GM19035 (cell line): ENCODE measurements around the gene MISP.

Experiments
- ATAC-seq: cut with Tn5 transposase; IDR thresholded peaks from one replicate; pipeline ENCODE4 v1.9.1; 2021; ENCODE audit not compliant: unreplicated experiment

MISP gene

DNA sequence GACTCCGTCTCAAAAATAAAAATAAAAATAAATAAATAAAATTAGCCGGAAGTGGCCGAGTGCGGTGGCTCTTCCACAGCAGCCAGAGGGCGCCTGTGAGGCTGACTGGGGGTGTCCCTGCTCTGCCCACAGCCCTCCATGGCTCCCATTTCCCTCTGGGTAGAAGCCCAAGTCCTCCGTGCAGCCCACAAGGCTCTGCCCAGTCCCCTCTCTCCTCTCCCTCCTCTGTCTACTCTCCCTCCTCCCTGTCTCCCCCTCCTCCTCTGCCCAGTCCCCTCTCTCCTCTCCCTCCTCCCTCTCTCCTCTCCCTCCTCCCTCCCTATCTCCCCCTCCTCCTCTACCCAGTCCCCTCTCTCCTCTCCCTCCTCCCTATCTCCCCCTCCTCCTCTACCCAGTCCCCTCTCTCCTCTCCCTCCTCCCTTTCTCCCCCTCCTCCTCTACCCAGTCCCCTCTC, 20.4 kb downstream of the MISP start:
- no peak for ATAC-seq

DNA sequence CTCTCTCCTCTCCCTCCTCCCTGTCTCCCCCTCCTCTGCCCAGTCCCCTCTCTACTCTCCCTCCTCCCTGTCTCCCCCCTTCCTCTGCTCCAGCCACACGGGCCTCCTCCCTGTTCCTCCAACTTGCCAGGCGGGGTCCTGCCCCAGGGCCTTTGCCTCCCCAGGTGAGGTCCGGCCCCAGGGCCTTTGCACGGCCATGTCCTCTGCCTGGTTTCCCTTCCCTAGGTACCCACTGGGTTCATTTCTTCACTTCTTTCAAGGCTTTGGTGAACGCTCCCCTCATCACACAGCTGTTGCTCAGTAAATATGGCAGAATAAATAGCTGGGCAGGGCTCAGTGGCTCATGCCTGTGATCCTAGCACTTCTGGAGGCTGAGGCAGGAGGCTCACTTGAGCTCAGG, 21.2 kb downstream of the MISP start:
- ATAC-seq = no peak

DNA sequence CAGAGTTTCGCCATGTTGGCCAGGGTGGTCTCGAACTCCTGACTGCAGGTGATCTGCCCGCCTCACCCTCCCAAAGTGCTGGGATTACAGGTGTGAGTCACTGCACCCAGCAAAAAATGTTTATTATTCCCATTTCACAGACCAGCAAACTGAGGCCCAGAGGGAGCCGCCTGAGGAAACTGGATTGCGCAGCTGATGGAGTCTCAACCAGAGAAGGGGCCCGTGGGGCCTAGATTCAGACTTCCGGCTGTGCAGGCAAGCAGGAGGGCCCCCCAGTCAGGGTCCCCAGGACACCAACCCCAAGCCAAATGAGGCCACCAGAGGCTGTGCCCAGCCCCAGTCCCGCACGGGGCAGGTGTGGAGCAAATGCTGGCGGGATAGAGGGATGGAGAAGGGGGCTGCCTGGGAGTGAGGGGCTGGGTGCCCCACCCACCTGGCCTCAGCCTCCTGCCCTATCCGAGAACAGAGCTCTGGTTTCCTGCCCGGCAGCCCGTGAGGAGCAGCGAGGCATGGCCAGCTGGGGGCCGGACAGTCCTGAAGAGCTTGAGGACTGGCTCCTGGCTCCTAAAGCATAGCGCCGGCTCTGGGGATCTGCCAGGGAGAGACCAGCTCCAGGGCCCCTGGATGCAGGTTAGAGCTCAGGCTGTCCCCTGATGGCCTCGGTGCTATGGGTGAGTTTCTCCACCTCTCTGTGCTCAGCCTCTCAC, 22.0 kb downstream of the MISP start:
- ATAC-seq = no peak

DNA sequence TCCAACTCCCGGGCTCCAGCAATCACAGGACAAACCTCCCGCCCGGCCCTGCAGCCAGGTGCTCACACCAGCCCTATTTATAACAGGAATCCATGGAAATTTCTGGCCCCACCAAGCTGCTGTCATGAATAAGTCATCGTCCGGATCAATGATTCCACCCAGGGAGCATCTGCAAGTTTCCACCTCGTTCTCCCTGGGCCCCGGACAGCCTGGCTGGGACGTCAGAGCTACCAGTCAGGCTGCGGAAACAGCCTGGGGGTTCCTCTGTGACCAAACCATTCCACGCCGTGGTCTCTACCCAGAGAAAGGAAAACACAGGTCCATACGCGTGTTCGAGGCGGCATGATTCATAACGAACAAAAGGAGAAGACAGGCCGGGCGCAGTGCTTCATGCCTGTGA, 25.6 kb downstream of the MISP start:
- no peak for ATAC-seq

DNA sequence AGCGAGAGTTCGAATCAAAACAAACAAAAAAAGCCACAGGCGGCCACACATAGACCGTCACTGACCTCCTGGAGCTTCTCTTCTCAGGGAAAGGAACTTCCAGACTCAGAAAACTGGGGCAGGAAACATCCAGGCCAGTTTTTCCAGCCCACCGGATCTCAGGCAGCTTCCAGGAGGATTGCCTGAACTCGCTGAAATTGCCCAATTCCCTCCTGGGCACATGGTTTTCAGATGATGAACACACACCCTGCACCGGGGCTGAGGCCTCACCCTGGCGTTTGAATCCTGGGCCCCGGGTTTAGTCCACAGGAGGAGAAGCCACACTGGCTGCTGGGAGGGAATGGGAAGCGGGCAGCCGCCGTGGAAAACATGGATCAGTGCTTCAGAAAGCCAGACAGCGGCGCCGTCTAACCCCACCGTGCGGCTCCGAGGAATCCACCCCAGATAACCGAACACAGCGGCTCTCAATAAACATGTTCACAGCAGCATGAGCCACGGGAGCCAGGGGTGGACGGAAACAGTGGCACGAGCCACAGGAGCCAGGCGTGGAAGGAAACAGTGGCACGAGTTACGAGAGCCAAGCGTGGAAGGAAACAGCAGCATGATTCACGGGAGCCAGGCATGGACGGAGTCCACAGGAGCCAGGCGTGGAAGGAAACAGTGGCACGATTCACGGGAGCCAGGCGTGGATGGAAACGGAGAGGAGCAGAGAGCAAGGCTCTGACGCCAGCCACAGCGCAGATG, 28.2 kb downstream of the MISP start:
- no peak for ATAC-seq

DNA sequence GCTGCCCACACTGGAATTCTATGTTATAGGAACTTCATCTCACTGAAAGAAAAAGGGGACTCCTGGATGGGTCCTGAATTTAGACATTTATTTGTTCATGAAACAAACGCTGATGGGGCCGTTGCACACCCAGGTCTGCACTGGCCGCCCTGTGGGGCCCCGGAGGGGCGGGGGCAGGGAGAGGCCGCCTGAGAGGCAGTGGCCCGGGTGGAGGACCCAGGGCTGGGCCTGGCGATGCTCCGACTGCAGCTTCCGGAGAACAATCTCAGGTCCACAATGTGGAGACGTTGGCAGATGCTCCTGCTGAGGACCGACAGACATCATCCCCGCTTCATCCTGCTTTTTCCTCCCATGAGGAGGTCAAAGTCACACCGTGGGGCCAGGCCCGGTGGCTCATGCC, 30.0 kb downstream of the MISP start:
- ATAC-seq = no peak

DNA sequence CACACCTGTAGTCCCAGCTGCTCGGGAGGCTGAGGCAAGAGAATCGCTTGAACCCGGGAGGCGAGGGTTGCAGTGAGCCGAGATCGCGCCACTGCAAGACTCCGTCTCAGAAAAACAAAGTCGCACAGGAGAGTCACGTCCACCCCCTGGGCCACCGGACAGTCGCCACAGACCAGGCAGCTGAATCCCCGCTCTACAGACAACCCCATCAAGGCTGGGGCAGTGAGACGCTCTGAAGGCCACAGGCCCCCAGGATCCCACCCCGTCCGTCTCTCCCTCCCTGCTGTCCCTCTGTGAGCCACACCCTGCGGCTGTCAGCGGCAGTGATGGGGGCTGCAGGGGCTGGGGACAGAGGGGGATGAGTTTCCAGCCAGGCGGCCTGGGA, 30.9 kb downstream of the MISP start:
- no peak for ATAC-seq

DNA sequence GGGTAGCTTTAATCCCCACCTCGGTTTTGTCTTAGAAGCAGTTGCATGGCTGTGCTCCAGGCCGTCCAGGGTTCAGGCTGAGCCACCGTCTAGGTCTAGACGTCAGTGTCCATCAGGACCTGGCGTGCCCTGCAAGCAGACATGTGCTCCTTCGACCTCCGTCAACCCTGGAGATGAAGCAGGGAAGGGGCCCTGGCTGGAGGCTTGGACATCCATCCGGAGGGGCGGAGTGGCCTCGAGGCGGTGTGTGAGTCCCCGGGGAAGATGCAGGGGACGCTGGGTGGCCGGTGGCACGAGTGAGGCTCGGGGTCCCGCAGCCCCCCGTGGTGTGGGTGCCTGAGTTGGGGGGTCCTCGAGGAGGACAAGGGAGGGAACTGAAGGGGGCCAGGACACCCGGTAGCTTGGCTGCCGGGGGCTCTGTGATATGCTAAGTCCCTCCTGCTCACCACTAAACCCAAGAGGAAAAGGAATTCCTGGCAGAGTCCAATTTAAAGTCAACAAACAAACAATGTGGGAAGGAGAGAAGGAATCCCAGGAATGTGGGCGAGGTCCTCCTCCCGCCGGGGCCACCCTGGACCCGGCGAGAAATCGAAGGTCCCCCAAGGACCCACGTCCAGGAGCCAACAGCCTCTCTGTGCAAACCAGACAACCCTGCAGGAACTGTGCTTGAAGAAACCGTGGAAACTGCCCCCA, 31.4 kb downstream of the MISP start:
- ATAC-seq = no peak

DNA sequence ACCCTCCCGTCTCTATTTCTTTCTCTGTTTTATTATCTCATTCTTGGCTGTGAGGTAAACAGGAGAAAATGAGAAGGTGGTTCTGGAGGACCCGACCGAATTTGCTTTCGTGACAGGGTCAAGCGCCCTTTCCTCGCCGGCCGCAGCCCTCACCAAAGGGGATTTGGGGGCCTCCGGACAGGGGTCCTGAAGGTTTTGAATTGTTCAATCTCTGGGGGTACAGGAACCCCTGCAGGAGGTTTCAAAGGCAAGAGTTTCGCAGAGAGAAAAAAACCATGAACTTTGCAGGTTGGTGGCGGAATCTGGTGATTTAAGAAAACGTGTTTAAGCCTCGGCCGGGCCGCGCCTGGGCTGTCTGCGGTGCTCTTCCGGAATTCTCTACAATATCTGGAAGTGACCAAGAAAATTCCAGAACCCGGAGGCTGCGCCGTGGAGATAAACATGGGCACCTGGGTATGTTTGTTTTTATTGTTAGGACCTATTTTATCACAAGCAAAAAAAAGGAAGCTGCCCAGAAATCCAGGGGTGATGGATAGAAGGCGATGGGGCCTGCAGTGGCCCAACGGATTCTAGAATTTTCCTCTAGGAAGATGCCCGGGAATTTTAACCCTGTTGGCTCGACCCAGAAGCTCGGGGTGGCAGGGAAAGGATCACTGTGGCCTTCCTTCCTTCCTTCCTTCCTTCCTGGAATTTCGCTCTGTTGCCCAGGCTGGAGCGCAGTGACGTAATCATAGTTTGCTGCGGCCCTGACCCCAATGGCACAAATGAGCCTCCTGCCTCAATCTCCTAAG, 32.2 kb downstream of the MISP start:
- no peak for ATAC-seq

DNA sequence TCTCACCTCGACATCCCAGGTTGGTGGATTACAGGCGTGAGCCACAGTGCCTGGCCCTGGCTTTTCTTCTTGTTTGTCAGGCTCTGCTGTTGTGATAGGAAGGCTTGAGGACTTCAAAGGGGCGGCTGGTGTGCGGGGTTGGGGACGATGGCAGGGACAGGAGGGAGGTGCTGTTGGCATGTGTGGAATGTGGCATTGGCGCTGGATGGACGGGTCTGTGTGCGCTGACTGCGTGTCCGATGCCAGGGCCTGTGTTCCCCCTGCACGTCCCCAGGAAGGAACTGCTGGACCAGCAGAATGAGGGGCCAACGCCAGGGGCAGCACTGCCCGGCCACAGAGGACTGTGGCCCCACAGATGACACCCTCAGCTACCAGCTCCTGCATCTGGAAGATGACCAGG, 33.6 kb downstream of the MISP start:
- no peak for ATAC-seq

DNA sequence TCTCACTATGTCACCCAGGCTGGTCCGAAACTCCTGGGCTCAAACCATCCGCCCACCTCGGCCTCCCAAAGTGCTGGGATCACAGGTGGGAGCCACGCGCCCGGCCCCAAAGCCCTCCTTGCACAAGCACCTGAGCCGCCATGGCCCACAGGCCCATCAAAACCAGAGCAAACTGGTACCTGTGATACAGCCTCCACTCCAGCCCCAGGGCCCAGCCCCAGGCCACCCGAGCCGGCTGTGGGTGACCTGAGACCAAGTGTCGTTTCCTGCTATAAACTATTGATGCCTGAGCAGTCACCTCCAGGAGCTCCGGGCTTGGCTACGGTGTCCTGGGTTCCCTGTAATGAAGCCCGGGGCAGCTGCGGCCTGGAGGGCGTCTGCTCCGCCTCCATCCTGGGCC, 36.6 kb downstream of the MISP start:
- no peak for ATAC-seq

DNA sequence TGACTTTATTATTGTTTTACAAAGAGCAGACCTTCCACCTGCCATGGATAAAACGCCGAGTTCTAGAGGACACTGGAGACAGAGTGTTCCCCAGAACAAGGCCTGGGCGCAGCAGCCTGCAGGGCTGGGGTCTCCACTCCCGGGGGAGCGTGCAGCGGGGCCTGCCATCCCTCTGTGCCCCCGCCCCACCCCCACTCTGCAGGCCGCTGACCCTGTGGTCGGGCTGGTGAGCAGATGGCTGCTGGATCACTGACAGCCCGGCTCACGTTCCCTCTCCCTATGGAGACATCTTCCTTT, 37.7 kb downstream of the MISP start:
- no peak for ATAC-seq

DNA sequence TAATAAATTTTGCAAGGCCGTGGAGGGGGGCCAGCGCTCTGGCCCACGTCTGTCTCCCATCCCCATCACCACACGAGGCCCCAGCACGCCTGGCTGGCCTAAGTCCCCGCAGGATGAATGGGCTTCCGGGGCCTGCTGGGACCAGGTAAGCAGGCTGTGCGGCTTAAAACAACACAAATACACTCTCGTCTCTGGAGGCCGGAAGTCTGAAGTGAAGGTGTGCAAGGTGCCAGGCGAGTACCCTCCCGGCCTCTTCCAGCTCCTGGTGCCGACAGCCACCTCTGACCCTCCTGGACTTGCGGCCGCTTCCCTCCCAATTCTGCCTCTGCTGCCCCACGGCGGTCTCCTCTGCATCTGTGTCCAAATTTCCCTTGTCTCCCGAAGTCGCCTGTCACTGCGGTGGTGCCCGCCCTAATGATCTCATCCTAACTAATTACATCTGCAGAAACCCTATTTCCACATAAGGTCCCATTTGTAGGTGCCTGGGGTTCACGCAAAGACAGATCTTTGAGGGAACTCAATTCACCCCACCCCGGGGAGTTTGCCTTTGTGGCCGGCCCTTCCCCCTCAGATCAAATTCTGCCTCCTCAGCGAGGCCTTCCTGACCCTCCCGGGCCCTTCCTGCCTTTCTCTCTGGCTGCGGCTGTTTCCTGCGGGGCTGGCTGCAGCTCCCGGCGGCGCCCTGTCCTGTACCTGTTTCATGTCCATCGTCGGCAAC, 38.2 kb downstream of the MISP start:
- ATAC-seq = no peak

DNA sequence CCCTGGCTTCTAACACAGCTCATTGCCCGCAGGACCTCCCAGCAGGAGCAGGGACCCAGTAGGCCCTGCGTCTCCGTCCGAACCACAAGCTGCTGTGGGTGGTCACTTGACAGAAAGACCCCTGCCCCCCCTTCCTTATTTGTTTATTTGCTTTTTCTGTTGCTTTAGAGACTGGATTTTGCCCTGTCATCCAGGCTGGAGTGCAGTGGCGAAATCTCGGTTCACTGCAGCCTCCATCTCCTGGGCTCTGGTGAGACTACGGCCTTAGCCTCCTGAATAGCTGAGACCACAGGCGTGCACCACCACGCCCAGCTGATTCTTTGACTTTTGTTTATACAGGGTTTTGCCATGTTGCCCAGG, 38.8 kb downstream of the MISP start:
- no peak for ATAC-seq

DNA sequence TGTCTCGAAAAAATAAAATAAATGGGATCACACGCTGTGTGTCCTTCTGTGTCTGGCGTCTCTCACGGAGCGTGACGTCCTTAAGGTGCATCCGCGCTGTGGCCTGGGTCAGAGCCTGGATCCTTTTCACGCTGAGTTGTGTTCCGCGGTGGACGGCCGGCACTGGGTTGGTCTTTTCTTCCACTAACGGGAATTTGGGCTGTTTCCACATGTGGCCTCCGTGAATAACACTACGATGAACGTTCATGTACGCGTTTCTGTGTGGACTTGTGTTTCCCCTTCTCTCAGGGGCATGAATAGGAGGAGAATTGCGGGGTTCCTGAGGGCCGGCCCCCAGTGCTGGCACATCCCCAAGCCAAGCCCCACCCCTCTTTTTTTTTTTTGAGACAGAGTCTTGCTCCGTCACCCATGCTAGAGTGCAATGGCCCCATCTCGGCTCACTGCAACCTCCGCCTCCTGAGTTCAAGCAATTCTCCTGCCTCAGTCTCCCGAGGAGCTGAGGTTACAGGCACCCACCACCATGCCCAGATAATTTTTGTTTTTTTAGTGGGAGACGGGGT, 40.2 kb downstream of the MISP start:
- no peak for ATAC-seq

DNA sequence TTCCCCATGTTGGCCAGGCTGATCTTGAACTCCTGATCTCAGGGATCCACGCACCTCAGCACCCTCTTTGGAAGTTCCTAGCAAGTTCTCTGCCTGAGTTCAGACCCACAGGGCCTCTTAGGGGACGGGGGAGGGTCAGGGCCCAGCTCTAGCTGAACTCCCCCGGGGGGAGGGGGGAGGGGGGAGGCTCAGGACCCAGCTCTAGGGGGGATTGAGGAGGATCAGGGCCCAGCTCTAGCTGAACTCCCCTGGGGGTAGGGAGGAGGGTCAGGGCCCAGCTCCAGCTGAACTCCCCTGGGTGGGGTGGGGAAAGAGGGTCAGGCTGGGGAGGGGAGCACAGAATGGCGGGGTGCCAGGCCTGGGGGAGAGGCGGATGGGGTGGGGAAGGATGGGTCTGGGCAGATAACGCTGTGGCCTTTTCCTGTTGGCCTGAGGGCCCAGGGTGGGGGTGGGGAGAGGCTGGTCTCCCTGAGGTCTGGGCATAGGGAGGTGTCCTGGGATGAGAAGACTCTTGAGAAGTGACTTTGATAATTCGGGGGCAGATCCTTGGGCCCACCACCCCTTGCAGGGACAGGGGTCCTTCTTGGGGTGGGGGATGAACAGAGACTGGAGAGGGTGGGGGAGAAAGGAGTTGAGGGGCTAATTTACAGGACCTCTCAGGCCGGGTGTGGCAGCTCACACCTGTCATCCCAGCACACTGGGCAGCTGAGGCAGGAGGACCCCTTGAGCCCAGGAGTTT, 40.8 kb downstream of the MISP start:
- no peak for ATAC-seq

DNA sequence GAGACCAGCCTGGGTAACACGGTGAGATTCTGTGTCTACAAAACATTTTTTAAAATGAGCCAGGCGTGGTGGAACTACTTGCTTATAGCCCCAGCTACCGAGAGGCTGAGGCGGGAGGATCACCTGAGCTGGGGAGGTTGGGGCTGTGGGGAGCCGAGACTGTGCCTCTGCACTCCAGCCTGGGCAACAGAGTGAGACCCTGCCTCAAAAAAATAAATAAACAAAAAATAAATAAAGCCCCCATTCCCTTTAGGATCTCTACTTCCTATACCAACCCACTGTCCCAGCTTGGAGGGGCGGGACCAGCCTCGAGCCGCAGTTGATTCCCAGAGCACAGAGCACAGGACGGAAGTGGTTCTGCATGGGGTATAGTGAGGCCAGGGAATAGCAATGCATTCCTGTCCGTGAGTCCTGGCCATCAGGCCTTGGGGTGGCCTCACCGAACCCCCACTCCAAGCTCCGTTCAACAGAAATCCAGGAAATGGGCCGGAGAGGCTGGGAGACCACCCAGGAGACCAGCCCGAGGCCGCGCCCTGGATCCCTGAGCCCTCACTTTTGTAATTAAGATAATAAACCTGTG, 41.5 kb downstream of the MISP start:
- no peak for ATAC-seq

DNA sequence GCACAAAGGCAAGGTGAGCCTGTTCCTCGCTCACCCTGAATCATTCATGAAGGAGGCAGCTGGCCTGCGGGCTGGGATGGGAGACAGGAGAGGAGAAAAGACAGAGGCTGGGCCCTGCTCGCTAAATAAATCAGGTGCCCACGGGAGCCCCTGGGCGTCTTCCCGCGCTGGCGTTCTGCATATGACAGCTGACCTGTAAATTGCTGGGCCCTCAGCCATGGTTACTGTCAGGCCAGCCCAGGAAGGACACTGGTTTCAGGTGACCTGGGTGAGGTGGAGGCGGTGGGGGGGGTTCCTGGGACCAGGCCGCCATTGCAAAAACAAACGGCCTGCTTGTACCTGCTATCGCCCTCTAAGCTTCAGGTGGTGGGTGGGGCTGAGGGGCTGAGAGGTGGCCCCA, 42.9 kb downstream of the MISP start:
- ATAC-seq = no peak

DNA sequence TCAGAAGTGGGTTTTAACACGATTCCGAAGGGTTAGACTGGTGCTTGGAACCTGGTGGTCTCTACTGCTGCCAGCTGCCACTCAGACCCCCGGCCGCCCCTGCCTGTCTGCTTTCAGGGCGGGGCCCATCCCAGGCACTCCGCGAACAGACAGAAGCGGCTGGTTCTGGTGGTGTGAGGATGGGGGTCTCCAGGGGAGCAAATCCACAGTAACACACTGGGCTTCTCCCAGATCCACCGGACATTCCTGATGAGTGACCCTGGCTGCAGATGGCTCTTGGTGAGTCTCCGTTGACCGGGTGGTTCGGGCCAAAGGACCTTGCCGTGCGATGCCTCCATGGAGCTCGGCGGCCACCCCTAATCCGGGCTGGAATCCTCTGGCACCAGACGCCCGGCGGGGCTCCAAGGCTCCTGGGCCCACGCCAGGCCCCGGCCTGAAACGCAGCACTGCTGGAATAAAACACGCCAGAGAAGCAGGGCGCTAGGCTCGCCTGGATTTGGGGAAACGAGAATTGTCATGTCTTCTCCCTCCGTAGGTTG, 44.2 kb downstream of the MISP start:
- ATAC-seq = no peak
